GM21423 (cell line): ENCODE measurements around the gene SH3RF3.

ENCODE experiments used
- ATAC-seq: cut with Tn5 transposase; IDR thresholded peaks from one replicate; pipeline ENCODE4 v1.9.1; 2021; ENCODE audit warnings: mild to moderate bottlenecking, moderate library complexity; ENCODE audit not compliant: unreplicated experiment

SH3RF3 gene

DNA sequence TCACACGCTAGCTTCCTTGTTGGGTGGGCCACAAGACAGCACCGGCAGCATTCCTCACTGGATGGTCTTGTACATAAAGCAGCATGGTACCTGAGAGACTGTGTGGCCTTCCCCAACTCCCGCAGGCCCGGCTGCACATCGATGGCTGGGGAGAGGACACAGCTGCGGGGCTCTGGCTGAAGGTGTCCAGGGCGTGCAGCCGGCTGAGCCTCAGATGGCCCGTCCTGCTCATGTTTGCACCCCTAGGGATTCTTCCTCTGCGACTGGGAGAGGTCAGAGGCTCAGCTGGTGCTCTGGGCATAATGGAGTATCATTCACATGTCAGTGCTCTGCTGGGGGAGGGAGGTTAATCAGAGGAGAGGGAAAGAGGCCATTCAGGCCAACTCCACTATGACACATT is 276.9 kb downstream of the SH3RF3 start:
- ATAC-seq = no peak

DNA sequence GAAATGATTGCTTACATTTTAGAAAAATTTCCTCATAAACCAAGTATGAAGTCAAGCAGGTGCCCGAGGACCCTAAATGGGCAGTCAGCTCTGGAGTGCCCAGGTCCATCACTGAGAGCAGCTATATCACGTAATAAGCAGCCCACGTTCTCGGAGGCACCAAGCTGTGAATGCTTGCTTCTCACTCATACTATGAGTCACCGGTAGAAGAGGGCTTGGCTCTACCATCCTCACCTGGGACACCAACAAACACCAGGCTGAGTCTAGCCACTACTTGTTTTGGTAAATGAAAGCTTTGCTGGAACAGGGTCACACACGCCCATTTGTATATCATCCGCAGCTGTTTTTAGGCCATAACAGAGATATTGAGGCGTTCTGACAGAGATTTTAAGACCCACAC is 277.3 kb downstream of the SH3RF3 start:
- ATAC-seq = no peak

DNA sequence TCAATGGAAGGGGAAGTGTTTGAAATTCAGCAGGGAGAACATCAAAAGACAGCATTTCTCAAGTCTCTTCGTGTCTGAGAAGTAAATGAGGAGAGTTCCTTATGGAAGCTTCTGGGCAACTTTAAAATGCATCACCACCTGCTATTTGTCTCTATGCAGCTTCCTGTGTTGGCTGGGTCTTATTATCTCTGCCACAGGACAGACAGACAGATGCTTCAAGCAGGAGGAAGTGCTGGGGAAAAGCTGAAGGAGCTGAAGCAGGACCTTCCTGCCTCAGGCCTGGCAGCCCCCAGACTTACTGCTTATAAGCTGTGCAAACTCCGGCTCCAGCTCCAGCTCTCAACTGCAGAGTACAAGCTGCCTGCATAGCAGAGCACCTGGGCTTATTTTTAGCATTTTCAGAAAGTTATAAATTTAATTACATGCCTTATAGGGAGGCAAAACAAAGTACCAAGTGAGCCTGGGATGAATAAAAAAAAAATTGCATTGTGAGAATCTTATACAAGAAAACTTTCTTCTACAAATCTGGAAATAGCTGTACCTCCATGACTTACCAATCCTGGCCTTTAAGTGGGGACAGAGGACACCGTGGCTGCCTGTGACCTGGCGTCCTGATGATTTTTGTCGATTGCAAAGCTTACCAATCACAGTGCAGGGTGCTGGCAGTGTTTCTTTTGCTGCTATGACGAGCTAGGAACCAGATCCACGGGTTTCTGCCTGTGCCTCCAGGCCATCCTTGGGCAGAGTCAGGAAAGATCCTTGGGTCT is 278.5 kb downstream of the SH3RF3 start:
- ATAC-seq = no peak

DNA sequence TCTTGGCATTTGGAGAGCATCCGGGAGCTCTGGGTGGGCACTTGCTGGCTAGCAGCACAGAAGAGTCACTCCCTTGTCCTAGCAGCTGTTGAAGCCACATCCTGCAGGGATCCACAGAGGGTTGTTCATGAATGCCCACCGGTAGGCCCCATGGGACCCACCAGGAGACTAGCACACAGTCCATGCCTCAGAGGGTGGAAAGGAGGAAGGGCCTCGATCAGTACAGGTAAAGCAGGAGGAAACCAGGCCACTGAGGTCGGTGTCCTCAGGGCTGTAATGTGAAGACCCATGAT is 279.0 kb downstream of the SH3RF3 start:
- ATAC-seq = no peak

DNA sequence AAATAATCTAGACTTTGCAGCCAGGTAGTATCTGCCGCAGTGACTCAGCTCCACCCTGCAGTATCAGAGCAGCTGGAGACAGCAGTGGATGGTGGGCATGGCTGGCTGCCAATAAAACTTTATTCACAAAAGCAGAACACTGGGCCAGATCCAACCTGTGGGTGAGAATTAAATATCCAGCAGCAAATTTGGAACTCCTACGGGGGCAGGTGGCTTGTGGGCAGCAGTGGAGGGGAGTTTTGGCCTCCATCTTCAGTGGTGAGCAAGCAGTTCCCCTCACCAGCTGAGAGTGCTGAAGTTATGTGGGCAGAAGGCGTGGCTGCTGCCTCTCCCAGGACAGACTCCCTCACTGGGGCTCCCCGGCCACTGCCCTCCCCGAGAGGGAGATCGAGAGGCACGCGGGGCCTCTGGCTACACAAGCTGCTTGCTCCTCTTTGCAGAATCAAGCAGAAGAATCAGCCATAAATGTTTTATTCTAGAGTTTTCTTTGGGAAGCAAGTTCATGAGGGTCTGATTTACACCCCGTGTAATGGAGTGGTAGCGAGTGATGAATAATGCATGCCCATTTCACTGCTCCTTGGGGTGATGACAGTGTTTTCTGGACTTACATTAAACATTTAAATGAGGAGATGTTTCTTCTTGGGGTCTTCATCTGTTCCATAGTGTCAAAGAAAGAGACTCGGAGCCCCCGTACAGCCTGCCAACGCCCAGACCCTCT is 280.5 kb downstream of the SH3RF3 start:
- ATAC-seq = no peak

DNA sequence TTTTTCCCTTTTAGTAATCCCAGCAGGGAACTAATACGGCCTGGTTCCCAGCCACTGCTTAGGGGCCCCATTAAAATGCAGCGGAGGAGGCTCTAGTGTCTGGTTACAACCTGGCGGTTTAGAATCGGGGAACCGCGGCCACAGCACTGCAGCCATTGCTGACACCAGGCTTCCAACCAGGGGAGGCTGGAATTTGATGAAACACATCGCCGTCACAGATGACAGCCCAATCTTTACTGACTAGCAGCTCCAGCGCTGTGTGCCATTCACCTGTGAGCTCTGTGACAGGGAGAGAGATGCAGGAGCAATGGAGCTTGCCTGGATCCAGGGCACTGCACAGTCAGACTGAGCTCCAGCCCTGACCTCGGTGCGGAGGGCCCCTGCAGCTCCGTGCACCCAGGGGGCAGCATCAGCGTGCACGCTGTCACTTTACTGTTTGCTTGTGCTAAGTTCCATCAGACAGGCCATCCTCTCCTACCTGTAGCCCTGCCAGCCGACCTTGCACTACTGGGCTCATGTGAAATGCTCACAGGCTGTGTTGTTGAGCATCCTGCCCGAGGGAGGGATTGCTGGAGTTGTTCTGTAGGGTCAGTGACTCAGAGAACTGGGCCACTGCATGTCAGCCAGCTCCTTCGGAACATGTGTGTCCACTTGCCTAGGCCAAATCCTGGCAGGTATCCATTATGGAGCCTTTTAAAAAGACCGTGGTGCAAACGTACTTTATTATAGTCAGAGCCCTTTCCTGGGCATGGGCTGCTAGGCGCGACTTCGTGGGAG is 281.2 kb downstream of the SH3RF3 start:
- no peak for ATAC-seq

DNA sequence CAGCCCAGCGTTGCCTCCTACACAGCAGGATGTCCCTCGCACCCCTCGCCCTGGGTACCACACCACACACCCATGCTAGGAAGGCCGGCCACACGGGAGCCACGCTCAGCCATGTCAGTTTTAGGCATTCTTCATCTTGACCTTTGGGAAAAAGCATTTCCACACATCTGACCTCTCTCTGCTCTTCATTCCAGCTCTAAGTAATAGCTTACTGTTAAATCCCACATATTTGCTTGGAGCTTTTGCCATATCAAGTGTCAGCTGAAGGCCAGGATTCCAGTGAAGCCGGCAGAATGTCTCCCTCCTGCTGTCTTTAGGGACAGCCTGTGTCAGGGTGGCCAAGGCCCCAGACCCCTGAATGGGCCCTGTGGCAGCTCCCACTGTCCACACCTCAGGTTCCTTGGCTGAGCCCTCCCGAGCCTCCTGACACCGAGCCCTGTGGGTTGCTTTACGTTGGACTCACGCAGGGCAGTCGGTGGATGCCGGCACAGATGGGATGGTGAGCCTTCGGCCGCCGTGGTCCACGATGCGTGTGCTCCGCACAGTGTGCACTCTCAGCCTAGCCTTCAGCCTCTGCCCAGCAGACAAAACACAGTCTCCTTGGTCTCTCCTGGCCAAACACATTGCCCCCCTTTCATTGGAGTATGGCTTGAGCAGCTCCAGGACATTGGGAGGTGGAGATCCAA is 282.8 kb downstream of the SH3RF3 start:
- ATAC-seq = no peak

DNA sequence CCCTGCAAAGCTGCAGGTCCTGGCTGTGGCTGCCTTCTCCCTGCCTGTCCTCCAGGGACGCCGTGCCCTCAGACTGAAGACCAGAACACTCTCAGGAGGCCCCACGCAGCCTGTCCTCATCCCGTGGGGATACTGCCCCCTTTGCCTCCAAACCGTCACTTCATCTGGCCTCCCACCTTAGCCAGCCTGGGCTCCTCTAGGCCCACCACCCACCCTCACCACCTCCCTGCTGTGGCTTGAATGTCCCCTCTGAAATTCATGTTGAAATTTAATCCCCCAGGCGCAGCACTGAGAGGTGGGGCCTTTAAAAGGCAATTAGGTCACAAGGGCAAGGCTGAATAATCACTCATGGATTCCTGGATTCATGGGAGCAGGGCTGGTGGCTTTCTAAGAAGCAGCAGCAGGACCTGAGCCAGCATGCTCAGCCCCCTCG is 286.6 kb downstream of the SH3RF3 start:
- no peak for ATAC-seq

DNA sequence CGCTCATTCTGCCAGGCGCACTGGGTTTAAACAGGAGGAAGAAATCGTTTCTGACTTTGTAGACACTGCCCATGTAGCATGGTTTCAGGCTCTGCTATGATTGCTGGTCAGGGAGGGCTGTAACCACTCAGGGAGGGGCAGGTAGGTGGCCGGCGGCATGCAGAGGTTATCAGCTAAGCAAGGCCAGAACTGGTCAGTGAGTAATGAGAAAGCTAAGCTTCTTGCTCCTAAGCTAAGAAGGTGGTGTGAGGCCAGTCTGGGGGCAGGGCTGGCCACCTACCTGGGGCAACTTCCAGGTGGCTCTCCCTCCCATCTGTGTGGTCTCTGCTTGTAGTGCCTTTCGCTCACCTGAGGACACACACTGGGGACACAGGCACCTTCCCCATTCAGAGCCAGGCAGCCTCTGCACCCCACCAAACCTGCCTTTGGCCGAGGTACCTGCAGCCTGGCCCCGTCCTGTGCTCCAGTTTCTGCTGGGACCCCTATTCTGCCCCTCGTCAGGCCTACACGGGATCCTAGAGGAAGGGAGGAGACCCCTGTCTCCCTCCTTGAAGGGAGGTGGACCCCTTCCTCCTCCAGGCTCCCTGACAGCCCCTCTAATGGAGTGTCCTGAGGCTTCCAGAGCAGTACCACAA is 288.8 kb downstream of the SH3RF3 start:
- no peak for ATAC-seq

DNA sequence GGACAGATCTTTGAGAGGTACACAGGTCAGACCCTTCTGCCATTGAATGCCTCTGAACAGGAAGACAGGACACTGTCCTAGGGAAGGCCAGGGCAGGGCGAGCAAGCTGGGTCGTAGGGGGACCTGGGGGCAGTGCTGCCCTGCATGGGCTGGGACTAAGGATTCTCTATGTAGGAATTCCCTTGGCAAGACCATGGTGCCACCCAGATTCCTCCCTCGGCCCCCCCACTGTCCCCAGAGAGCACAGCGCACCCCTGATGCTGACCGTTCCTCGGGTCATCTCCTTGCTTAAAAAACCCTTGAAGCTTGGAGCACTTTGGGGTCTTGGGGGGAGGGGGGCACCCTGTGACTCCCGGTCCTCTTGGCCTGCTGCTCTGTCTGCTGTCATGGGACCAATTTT is 289.7 kb downstream of the SH3RF3 start:
- no peak for ATAC-seq

DNA sequence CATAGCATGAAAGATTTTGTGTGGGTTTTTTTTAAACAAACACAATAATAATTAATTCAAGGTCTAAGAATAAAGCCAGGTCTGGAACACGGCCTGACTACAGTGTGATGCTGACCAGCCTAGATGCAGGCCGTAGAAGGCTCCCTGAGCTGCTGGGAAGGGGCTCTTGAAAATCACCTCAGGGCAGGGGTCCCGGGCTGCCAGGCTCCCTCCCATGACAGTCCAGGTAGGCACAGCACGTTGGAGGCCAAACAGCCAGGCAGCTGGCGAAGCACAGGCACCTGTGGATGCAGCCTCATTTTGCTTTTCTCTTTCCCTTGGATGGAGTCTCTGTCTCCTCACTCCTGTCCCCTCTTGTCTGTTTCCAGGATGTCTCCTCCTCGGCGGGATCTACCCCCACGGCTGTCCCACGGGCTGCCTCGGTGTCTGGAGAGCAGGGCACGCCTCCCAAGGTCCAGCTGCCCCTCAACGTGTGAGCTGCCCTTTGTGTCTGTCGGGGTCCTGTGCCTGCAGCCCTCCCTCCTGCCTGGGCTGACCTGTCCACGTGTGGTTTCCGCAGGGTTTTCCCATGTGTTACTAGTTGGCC is 290.3 kb downstream of the SH3RF3 start:
- ATAC-seq = no peak

DNA sequence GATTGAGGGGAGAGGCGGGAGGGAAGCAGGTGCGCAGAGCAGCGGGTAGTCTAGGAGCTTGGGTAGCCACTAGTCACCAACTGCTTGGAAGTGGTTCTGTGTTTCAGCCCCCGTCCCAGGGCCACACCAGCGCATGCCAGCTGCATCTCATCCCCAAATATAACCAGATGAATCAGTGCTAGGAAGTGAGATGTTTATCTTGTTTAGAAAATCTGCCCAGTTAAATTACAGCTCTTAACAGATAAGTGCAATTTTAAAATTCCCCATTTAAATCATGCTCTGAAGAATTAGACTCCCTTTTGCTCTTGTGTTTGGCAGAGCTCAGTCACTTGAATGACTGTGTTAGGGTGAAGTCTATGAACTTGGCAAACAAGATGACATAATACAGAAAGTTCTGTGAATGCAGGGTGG is 291.0 kb downstream of the SH3RF3 start:
- no peak for ATAC-seq

DNA sequence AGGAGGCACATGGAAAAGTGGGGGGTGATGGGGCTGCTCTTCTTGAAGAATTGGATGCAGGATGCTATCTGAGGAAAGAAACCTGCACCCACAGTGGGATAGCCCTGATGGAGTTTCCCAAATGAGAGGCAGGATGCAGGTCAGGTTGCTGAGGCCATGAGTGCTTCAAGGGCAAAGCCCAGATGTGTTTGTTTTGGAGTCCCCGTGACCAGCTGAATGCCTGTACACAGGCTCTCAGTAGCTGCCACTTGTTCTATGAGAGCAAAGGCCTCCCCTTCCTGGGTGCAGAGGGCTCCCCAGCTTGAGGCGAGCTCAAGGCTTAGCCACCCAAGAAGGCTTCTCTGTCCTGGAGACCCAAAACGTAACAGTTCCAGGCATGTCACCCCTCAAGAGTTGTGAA is 292.1 kb downstream of the SH3RF3 start:
- ATAC-seq = no peak

DNA sequence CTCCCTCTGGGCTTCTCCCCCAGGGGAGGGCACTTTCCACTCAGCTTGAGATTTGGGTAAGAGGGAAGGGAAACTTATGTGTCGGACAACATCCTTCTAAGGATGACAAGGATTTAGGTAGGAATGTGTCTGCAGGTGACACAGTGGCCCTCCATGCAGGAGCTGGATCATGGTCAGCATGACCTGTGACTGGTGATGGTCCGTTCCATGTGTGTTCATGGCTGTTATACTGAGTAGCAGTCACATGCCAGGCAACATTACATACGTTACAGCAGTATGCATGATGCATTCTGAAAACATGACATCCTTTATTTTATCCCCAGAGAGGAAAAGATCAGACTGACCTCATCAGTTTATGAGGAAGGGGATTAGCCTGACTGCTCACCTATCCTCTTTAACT is 292.6 kb downstream of the SH3RF3 start:
- ATAC-seq = no peak

DNA sequence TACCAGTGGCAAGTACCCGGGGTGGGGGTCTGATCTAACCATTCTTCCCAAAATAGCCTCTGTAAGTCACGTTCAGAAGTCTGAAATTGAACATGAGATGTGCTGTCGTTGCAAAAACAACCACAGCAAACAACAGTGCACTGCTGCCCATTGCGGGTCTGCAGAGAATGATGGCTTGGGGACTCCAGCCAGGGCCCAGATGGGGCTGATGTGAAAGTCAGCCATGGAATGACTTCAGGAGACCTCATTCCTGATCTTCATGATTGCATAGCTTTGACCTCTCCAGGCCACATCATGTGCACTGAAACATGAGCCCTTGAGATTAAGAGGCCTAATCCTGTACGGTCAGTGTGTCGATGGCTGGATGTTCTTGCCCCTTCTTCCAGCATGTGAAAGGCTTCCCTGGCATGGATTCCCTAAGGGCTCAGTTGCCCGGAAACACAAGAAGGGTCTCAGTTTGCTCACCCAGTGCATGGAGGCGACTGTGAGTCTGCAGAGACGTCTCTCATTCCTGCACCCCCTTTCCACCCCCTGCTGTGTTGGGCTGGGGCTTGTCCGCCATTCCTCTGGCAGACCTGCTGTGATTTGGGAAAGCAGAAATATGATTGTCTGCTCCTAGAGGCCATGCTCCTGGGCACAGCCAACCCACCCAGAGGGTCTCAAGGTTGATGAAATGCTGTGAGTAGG is 293.2 kb downstream of the SH3RF3 start:
- ATAC-seq = no peak

DNA sequence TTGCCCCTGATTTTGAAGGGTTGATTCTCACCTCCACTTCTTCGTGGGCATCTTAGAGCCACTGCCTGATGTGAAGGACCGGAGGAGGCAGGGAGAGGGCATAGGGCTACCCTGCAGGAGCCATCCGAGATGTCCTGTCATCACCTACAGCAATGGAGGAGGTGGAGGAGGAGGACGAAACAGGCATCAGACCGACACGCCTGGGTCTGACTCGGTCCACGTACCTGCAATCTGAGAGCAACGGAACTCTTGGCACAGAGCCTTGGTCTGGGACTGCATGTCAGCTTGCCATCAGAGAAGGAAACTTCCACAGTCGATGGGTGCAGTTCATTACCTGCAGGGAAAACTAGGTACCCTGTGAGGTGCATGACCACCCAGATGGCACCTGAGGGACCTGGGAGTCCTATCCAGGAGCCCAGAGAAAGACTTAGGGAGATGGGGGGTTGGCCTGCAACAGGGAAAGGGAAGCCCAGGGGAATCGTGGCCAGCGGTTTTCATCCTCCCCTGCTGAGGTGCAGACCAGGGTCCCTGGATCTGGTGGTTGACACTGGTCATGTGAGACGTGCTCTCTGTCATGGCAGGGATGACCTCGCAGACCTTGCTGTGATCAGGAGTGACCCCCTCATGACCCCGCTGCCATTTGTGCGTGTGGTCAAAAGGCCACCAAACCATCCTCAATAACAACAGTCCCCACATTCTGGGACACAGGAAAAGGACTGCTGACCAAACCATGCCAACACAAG is 293.9 kb downstream of the SH3RF3 start:
- ATAC-seq = no peak

DNA sequence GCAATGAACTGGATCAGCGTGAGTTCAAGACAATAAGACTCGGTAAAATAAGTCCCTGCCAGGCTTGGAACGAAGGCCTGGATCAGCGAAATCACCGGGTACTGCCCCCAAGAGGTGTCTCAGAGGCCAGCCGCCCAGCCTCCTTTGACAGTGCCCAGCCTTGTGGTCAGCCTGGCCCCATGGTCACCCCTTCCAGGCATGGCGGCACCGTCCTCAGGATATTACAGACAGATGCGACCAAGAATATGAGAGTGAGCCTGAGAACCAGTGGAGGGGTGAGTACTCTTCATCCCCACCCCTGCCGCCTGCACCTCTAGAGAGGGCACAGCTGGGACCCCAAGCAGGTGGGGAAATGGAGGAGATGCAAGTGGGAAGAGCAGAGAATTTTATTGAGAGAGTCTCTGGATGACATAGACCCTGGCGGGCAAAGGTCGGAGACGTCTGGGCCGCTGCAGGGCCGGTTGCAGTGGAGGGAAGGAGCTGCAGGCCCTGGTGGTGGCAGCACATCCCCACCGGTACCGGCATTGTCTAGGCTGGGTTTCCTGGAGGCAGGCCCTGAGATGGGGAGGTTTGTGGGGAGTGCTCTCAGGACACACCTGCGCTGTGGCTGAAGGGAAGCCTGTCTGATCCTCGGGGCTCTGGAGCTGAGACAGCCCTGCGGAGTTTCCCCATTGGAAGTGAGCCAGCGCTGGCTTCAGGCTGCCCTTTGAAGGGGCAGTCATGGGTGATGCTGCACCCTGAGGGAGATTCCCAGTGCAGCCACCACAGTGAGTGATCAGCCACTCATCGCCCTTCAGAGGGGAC is 294.8 kb downstream of the SH3RF3 start:
- no peak for ATAC-seq

DNA sequence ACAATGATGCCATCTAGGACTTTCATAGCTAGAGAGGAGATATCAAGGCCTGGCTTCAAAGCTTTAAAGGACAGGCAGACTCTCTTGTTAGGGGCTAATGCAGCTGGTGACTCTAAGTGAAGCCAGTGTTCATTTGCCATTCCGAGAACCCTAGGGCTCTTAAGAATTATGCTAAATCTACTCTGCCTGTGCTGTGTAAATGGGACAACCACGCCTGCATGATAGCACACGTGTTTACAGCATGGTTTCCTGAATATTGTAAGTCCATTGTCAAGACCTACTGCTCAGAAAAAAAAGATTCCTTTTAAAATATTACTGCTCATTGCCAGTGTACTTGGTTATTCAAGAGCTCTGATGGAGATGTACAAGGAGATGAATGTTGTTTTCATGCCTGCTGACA is 296.4 kb downstream of the SH3RF3 start:
- no peak for ATAC-seq
